Esophagus (tissue), 2 donors: ENCODE data around the gene PBX1. TPM values are rescaled to one million over a fixed set of nuclear protein-coding genes. Genes with fewer than 3 reads are reported as not detected.
A peak's percentile ranks its signal among the peaks of the same experiment; 100 is the strongest.

Source experiments
- H3K27ac ChIP-seq, 2 donors: one replicate each; pipeline ENCODE4 v1.5.1; 2013; ENCODE audit warnings: low read depth in 2 of 2, mild to moderate bottlenecking in 2 of 2, inconsistent platforms in 1 of 2, low read length in 1 of 2, moderate library complexity in 1 of 2
- H3K27me3 ChIP-seq, 2 donors: one replicate each; pipeline ENCODE4 v1.6.1; 2013; ENCODE audit warnings: low read length in 2 of 2, control low read depth in 1 of 2, mild to moderate bottlenecking in 1 of 2; ENCODE audit not compliant: insufficient read depth in 2 of 2, control insufficient read depth in 1 of 2
- H3K36me3 ChIP-seq, 2 donors: one replicate each; pipeline ENCODE4 v1.6.1; 2013; ENCODE audit warnings: low read length in 1 of 2; ENCODE audit not compliant: control insufficient read depth in 2 of 2, insufficient read depth in 2 of 2
- H3K4me1 ChIP-seq, 2 donors: one replicate each; pipeline ENCODE4 v1.6.1; 2013; ENCODE audit warnings: low read length in 1 of 2; ENCODE audit not compliant: control insufficient read depth in 2 of 2, insufficient read depth in 2 of 2
- H3K4me3 ChIP-seq, 2 donors: one replicate each; pipeline ENCODE4 v1.5.1; 2013; ENCODE audit warnings: low read length in 2 of 2, mild to moderate bottlenecking in 2 of 2, low read depth in 1 of 2, moderate library complexity in 1 of 2
- H3K9me3 ChIP-seq, 2 donors: one replicate each; pipeline ENCODE4 v1.6.1; 2013; ENCODE audit warnings: mild to moderate bottlenecking in 2 of 2, low read depth in 1 of 2, low read length in 1 of 2, moderate library complexity in 1 of 2; ENCODE audit not compliant: control insufficient read depth in 2 of 2, insufficient read depth in 1 of 2
- WGBS, 2 donors: extraction: QIAGEN DNeasy Blood & Tissue Kit; methylation state at CpG; one replicate each; pipeline ENCODE4 v1.1.7; 2013; 5-methylcytosine and 5-hydroxymethylcytosine counted together
- polyA plus RNA-seq, 2 donors: library from polyadenylated mRNA; stranded (reverse); fragments of 200-250 nt; gene quantifications; one replicate each; pipeline ENCODE4 v1.2.3, GENCODE V29; 2013
- donor health status: healthy with polysubstance abuse.
- donor health status: Bipolar disorder and iron deficiency.

PBX1 gene
- 10 to 100 TPM in 1 of 2 donors, 1 to 10 TPM in 1; 8.1 to 10.5 TPM for polyA plus RNA-seq

DNA sequence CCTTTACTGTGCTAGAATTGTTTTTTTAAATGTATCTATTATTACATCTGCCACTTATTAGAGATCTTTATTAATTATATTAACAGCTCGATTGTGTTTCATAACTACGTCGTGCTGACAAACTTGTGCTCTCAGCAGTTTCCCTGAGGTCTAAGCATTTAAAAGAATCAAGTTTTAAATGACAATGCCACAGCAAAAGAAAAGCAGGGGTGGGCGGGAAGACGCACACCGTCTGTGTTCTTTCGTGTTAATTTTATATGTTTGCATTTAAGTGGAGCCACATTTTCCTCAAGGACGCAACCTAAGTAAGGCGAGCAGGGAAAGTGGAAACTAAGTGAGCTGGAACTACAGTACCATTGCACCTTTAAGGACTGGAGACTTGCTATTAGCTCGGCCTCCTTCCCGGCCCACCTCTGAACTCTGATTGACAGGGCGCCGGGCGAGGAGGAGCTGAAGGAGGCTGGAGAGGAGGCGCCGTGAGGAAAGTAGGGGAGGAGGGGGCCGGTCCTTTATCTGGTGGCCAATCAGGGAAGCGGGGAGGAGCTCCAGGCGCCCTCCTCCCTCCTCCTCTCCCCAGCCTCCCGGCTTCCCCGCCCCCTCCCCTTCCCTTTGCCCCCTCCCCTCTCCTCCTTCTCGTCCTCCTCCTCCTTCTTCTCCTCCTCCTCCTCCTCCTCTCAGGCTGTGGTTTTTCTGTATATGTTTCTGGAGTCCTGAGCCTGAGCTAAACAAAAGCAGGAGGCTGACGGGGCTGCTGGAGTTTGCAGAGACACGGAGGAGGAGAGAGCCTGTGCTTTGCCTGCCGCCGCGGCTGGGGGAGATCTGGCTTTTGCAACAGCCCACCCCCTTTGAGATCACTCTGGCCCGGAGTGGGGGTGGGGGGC, at the start of gene PBX1:
Gene PBX1 (plus strand): TSS at position 724 of the 881 bp plus-strand sequence.
- no peaks in the 10 kb centered on the region for H3K4me1 ChIP-seq
- H3K27me3 ChIP-seq, result no peaks in the 10 kb centered on the region
- peak within 1 kb of the TSS; percentile 52 to 99 for H3K4me3 ChIP-seq
- H3K36me3 ChIP-seq, result no peaks in the 10 kb centered on the region
- H3K27ac ChIP-seq, result peak within 1 kb of the TSS; percentile 81 to 85
- H3K9me3 ChIP-seq, result no peaks in the 10 kb centered on the region
- WGBS, 2 donors, result 1% methylated on average over 26 to 27 of the region's 28 CpGs

DNA sequence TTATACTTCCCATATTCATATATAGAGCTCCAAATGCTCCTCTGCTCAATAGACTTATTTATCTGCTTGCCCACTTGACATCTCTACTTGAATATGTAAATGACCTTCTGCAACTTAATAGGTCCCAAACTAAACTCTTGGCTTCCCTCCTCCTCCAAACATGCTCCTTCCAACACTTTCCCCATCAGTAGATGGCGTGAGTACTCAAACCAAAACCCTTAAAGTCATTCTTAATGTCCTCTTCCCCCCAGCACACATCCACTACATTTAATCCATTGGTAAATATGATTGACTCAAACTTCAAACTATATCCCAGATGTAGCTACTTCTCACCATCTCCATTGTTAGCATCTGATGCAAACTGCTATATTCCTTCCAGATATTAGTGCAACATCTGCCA, 48.5 kb upstream of the PBX1 start:
- no peaks in the 10 kb centered on the region for H3K27me3 ChIP-seq
- no peaks in the 10 kb centered on the region for H3K4me1 ChIP-seq
- 79 to 80% methylated on average over 1 of the region's 1 CpG for WGBS, 2 donors

DNA sequence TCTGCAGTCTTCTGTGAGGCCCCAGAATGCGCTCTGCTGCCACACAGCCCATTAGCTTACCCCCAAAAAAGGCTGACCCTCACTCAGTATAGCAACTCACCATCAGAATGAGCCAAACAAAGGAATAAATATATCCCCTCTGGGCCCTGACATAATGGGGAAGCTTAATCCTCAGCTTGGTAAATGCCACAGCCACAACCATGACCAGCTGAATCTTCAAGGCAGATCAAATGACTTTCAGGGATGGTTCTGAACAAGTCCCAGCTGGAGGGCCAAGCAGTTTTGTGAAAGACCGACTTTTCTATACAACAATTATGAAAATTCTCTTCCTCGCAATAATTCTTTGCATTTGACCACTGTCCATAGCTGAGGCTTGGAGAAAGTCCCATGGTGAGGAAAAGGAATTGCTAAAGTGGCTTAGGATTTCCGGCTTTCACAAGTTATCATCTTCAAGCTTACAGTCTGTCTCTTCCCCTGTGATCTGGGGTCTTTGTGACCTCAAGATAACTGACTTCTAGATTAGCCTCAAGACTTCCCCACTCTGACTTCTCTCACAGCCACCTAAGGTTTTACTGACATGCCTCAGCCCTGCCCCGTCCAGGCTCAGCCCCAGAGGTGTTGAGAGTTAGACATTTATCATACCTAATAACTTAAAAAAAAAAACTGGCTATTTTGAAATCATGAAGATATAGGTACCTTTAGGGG, 47.8 kb upstream of the PBX1 start:
- H3K4me1 ChIP-seq, result no peaks in the 10 kb centered on the region
- no peak overlapping the region for H3K27ac ChIP-seq
- no peak overlapping the region for H3K4me3 ChIP-seq
- H3K27me3 ChIP-seq, result no peaks in the 10 kb centered on the region
- H3K36me3 ChIP-seq, result no peaks in the 10 kb centered on the region
- WGBS, 2 donors, result 72 to 82% methylated on average over 5 of the region's 5 CpGs
- no peaks in the 10 kb centered on the region for H3K9me3 ChIP-seq

More for the DNA sequence above, 48.5 kb upstream of the PBX1 start:
- no peak overlapping the region for H3K27ac ChIP-seq
- no peak overlapping the region for H3K4me3 ChIP-seq
- no peaks in the 10 kb centered on the region for H3K36me3 ChIP-seq
- no peaks in the 10 kb centered on the region for H3K9me3 ChIP-seq

GRCh38 chr1:164515231-164515630, 43.8 kb upstream of the PBX1 start:
- Histone ChIP-seq H3K4me1 (no peaks in the 10 kb centered on the region), H3K9me3 (no peaks in the 10 kb centered on the region), H3K27ac (no peak overlapping the region), H3K27me3 (no peaks in the 10 kb centered on the region), H3K36me3 (no peaks in the 10 kb centered on the region), H3K4me3 (no peak overlapping the region)
- 75 to 84% methylated on average over 2 of the region's 2 CpGs for WGBS, 2 donors

- 49 to 52% methylated on average over 8 of the region's 8 CpGs for WGBS, 2 donors
- H3K4me3 ChIP-seq, result no peak overlapping the region
- no peaks in the 10 kb centered on the region for H3K27me3 ChIP-seq
- no peaks in the 10 kb centered on the region for H3K36me3 ChIP-seq
- no peaks in the 10 kb centered on the region for H3K9me3 ChIP-seq
- no peaks in the 10 kb centered on the region for H3K4me1 ChIP-seq
- no peak overlapping the region for H3K27ac ChIP-seq
These were observed 43.2 kb upstream of the PBX1 start for GRCh38 chr1:164515711-164516331.

GRCh38 chr1:164516591-164516990, 42.4 kb upstream of the PBX1 start:
- Histone ChIP-seq H3K4me1 (no peaks in the 10 kb centered on the region), H3K4me3 (no peak overlapping the region), H3K27ac (no peak overlapping the region), H3K27me3 (no peaks in the 10 kb centered on the region), H3K9me3 (no peaks in the 10 kb centered on the region), H3K36me3 (no peaks in the 10 kb centered on the region)
- 86 to 92% methylated on average over 7 of the region's 7 CpGs for WGBS, 2 donors

DNA sequence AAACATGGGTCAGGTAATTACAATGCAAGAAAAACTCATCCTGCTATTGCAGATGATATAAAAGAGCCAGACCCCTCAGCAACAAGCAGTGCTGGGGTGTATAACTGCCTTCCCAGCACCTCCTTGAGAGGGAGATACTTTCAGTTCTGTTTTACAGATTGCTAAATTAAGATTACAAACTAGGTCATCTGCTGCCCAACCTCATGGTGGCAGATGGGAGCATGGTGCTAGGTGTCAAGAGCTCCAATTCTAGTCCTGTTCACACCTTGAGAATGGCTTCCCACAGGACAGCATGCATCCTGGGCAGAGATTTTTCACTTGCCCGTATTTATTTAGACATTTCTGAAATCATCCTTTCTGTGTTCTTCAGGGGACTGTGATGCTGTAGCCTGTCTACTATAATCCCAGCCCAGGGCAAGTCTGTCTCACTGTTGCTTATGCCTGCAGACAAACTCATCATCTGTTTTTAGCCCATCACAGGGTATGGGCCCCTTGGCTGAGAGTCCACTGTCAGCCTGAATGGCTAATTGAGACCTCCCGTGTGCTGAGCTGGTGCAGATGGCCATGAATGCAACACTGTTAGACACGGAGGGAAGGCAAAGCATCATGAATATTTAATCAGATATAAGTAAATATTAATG, 40.2 kb upstream of the PBX1 start:
- Histone ChIP-seq H3K4me1 (no peaks in the 10 kb centered on the region), H3K27ac (no peak overlapping the region), H3K36me3 (no peaks in the 10 kb centered on the region), H3K4me3 (no peak overlapping the region), H3K27me3 (no peaks in the 10 kb centered on the region), H3K9me3 (no peaks in the 10 kb centered on the region)
- 87% methylated on average over 3 of the region's 3 CpGs for WGBS, 2 donors

- H3K4me3 ChIP-seq, result no peak overlapping the region
- no peaks in the 10 kb centered on the region for H3K9me3 ChIP-seq
- no peaks in the 10 kb centered on the region for H3K27me3 ChIP-seq
- H3K4me1 ChIP-seq, result no peaks in the 10 kb centered on the region
- no peak overlapping the region for H3K27ac ChIP-seq
- 70 to 87% methylated on average over 4 of the region's 4 CpGs for WGBS, 2 donors
- H3K36me3 ChIP-seq, result no peaks in the 10 kb centered on the region
These were observed 39.6 kb upstream of the PBX1 start for GRCh38 chr1:164519426-164519825.

- Histone ChIP-seq H3K4me3 (no peak overlapping the region), H3K27ac (no peak overlapping the region), H3K36me3 (no peaks in the 10 kb centered on the region), H3K4me1 (no peaks in the 10 kb centered on the region), H3K9me3 (peaks cover 0 to 1% of the 10 kb centered on the region in 2 donors), H3K27me3 (no peaks in the 10 kb centered on the region)
- WGBS, 2 donors, result 43 to 62% methylated on average over 2 of the region's 2 CpGs
These were observed 34.2 kb upstream of the PBX1 start for GRCh38 chr1:164524810-164525209.
